Caco-2 (cell line): ENCODE results near the gene PPP2R5D. TPM values are rescaled to one million over a fixed set of nuclear protein-coding genes. Genes with fewer than 3 reads are reported as not detected.

Experiments used
- BruUV-seq: library from RNA; stranded (reverse); fragments of 400-500 nt; replicated peaks from 2 replicates; lab custom pipeline; 2021; lab: Mats Ljungman, UMichigan
- CTCF ChIA-PET: fragments of 300-600 bp; sonication (Branson Sonifier 250); formaldehyde crosslinking; loops from one replicate; lab custom pipeline; 2022; ENCODE audit warnings: antibody characterized with exemption; lab: Charles Lee
- POLR2A ChIA-PET: fragments of 300-600 bp; sonication (Branson Sonifier 250); formaldehyde crosslinking; loops from one replicate; lab custom pipeline; 2022; ENCODE audit warnings: antibody characterized with exemption; lab: Charles Lee
- DNase-seq, 2 experiments: peaks; one replicate each; pipeline versions ENCODE4 v3.0.0 to v3.0.0-alpha.2; 2020 to 2022
- H3K27me3 ChIP-seq: replicated peaks from 2 replicates; pipeline ENCODE4 v1.6.0; 2011; ENCODE audit warnings: low read length; ENCODE audit not compliant: control insufficient read depth, insufficient read depth
- H3K36me3 ChIP-seq: 2 replicates; pipeline ENCODE4 v1.5.1; 2011; ENCODE audit warnings: low read length; ENCODE audit not compliant: control insufficient read depth, insufficient read depth
- H3K4me1 ChIP-seq: fragments of 250-450 bp; sonication (Bioruptor Pico); 2 replicates; pipeline ENCODE4 v1.5.1; 2020; ENCODE audit warnings: mild to moderate bottlenecking
- H3K4me3 ChIP-seq: 2 replicates; pipeline ENCODE4 v1.5.1; 2011; ENCODE audit warnings: low read depth, mild to moderate bottlenecking, control low read depth, low read length
- H3K9me3 ChIP-seq: fragments of 250-450 bp; sonication (Bioruptor Pico); 2 replicates; pipeline ENCODE4 v1.5.1; 2020; ENCODE audit warnings: mild to moderate bottlenecking, moderate library complexity
- H3K27ac Mint-ChIP-seq: one replicate; pipeline ENCODE4 v1.8.0; 2022; ENCODE audit warnings: mixed read lengths; ENCODE audit not compliant: unreplicated experiment
- H3K27me3 Mint-ChIP-seq: one replicate; pipeline ENCODE4 v1.8.0; 2022; ENCODE audit warnings: mixed read lengths; ENCODE audit not compliant: insufficient read depth, unreplicated experiment
- H3K36me3 Mint-ChIP-seq: one replicate; pipeline ENCODE4 v1.8.0; 2022; ENCODE audit warnings: mild to moderate bottlenecking, mixed read lengths; ENCODE audit not compliant: insufficient read depth, unreplicated experiment
- H3K4me1 Mint-ChIP-seq: one replicate; pipeline ENCODE4 v1.8.0; 2022; ENCODE audit warnings: low read depth, mixed read lengths; ENCODE audit not compliant: unreplicated experiment
- H3K4me3 Mint-ChIP-seq: one replicate; pipeline ENCODE4 v1.8.0; 2022; ENCODE audit warnings: mild to moderate bottlenecking, moderate library complexity, mixed read lengths; ENCODE audit not compliant: unreplicated experiment
- H3K9me3 Mint-ChIP-seq: one replicate; pipeline ENCODE4 v1.8.0; 2022; ENCODE audit warnings: mixed read lengths; ENCODE audit not compliant: unreplicated experiment
- CTCF ChIP-seq, 2 experiments: fragments of 200-600 bp in 1 of 2; IDR thresholded peaks; 1 replicate in 1 of 2; 2 replicates in 1 of 2; pipeline versions ENCODE4 v1.5.1 to v1.8.0; 2011 to 2022; ENCODE audit warnings: antibody characterized with exemption in 1 of 2, control low read depth in 1 of 2, inconsistent platforms in 1 of 2, low read depth in 1 of 2, low read length in 1 of 2, mild to moderate bottlenecking in 1 of 2, moderate library complexity in 1 of 2; ENCODE audit not compliant: insufficient read depth in 1 of 2, severe bottlenecking in 1 of 2, unreplicated experiment in 1 of 2
- intact Hi-C: fragments of 100-400 bp; cut with micrococcal nuclease; formaldehyde crosslinking; loops from one replicate; pipeline ENCODE4 v1.10.0; 2022; ENCODE audit not compliant: unreplicated experiment
- total RNA-seq: library from RNA; stranded (reverse); gene quantifications from 2 replicates; pipeline ENCODE4 v1.2.3, GENCODE V29; 2022

PPP2R5D gene
- total RNA-seq, 1 experiment from 2014 or later, result 45.0 TPM

GRCh38 chr6:42970871-42971612 lies 13.3 kb upstream of the PPP2R5D start:
- Mint-ChIP-seq H3K9me3 (no peaks in the 10 kb centered on the region), H3K36me3 (peaks cover 6% of the 10 kb centered on the region), H3K4me1 (peaks cover 4% of the 10 kb centered on the region), H3K27me3 (no peaks in the 10 kb centered on the region), H3K27ac (no peak overlapping the region), H3K4me3 (no peak overlapping the region)
- Histone ChIP-seq H3K4me3 (no peak overlapping the region), H3K36me3 (no peaks in the 10 kb centered on the region), H3K4me1 (0 out of 2 replicates have a peak, but pooled peaks cover 6% of the 10 kb centered on the region), H3K9me3 (no peaks in the 10 kb centered on the region), H3K27me3 (no peaks in the 10 kb centered on the region)
- ChIA-PET POLR2A (interaction anchor here (0.9 kb wide), 1 partner anchor 13 kb away, joined by 3 read pairs; the partner anchor contains the start of gene PPP2R5D), CTCF (no interaction called here)
- intact Hi-C loops, result no loop called here
- BruUV-seq, result no TSS peak
- no peak for DNase-seq
- no peak for TF ChIP-seq CTCF (IDR thresholded peaks at IDR 0.05; ENCODE audit: insufficient read depth in 1 of 2, low read depth in 1 of 2, low read length in 1 of 2, severe bottlenecking in 1 of 2, unreplicated experiment in 1 of 2)

- no peaks in the 10 kb centered on the region for H3K36me3 ChIP-seq
- Mint-ChIP-seq H3K27ac (no peak overlapping the region), H3K36me3 (peaks cover 11% of the 10 kb centered on the region), H3K9me3 (no peaks in the 10 kb centered on the region), H3K4me1 (peaks cover 4% of the 10 kb centered on the region), H3K27me3 (no peaks in the 10 kb centered on the region), H3K4me3 (no peak overlapping the region)
- no peaks in the 10 kb centered on the region for H3K27me3 ChIP-seq
- no peak for TF ChIP-seq CTCF (IDR thresholded peaks at IDR 0.05; ENCODE audit: insufficient read depth in 1 of 2, low read depth in 1 of 2, low read length in 1 of 2, severe bottlenecking in 1 of 2, unreplicated experiment in 1 of 2)
- ChIA-PET POLR2A (no interaction called here), CTCF (interaction anchor here (0.6 kb wide), 1 partner anchor 43 kb away, joined by 3 read pairs; no protein-coding TSS in a partner anchor)
- no peak overlapping the region for H3K4me3 ChIP-seq
- no peaks in the 10 kb centered on the region for H3K9me3 ChIP-seq
- 0 out of 2 replicates have a peak, but pooled peaks cover 6% of the 10 kb centered on the region for H3K4me1 ChIP-seq
- intact Hi-C loops, result no loop called here
- no peak for DNase-seq
- BruUV-seq, result no TSS peak
These were observed 12.5 kb upstream of the PPP2R5D start for GRCh38 chr6:42971746-42972327.

- Histone ChIP-seq H3K36me3 (no peaks in the 10 kb centered on the region), H3K4me3 (no peak overlapping the region), H3K4me1 (0 out of 2 replicates have a peak, but pooled peaks cover 6% of the 10 kb centered on the region), H3K27me3 (no peaks in the 10 kb centered on the region), H3K9me3 (no peaks in the 10 kb centered on the region)
- no peak for TF ChIP-seq CTCF (IDR thresholded peaks at IDR 0.05; ENCODE audit: insufficient read depth in 1 of 2, low read depth in 1 of 2, low read length in 1 of 2, severe bottlenecking in 1 of 2, unreplicated experiment in 1 of 2)
- Mint-ChIP-seq H3K9me3 (no peaks in the 10 kb centered on the region), H3K27ac (no peak overlapping the region), H3K4me3 (no peak overlapping the region), H3K27me3 (no peaks in the 10 kb centered on the region), H3K4me1 (peaks cover 4% of the 10 kb centered on the region), H3K36me3 (peaks cover 22% of the 10 kb centered on the region)
- POLR2A ChIA-PET, result no interaction called here
- CTCF ChIA-PET, result no interaction called here
- no TSS peak for BruUV-seq
- DNase-seq, result no peak
- intact Hi-C loops, result no loop called here
These were observed 10.4 kb upstream of the PPP2R5D start for GRCh38 chr6:42973926-42974325.
